H1 (cell line): ENCODE data around the gene EPB41L5. TPM values are rescaled to one million over a fixed set of nuclear protein-coding genes. Genes with fewer than 3 reads are reported as not detected.

Experiments
- CHD1 ChIP-seq: IDR thresholded peaks from 2 replicates; pipeline ENCODE4 v1.6.1; 2012; ENCODE audit warnings: low read depth, low read length, improper control_type of control experiment
- EGR1 ChIP-seq: IDR thresholded peaks from 2 replicates; pipeline ENCODE4 v1.6.1; 2011; ENCODE audit warnings: low read depth, low read length, borderline replicate concordance
- EZH2 ChIP-seq: fragments of 200-600 bp; sonication (generic); IDR thresholded peaks from 2 replicates; pipeline ENCODE4 v1.7.1; 2012; ENCODE audit warnings: low read depth, mild to moderate bottlenecking, moderate library complexity, low read length, inconsistent platforms; ENCODE audit not compliant: severe bottlenecking
- GTF2F1 ChIP-seq: IDR thresholded peaks from 2 replicates; pipeline ENCODE4 v1.6.1; 2012; ENCODE audit warnings: low read depth, low read length, improper control_type of control experiment, borderline replicate concordance
- SIRT6 ChIP-seq: IDR thresholded peaks from one replicate; pipeline ENCODE4 v1.7.1; 2012; ENCODE audit warnings: low read length, inconsistent platforms
- polyA plus RNA-seq, 7 experiments: library from polyadenylated mRNA; depleted of rRNA in 3 of 7; stranded (reverse) in 5 of 7; unstranded in 2 of 7; fragments of >200 nt in 5 of 7; fragments of 200-250 nt in 2 of 7; gene quantifications; 1 replicate in 5 of 7; 2 replicates in 1 of 7; 4 replicates in 1 of 7; pipeline versions ENCODE4 v1.2.1 to v1.2.3, GENCODE V29; 2011 to 2013; ENCODE audit warnings: missing spikeins in 2 of 7, mixed read lengths in 2 of 7
- total RNA-seq: library from RNA; stranded (reverse); fragmentation: NEBNext Ultra II Directional; extraction: Animal tissue kit (Norgen Biotek cat#: 25700); gene quantifications from 2 replicates; pipeline ENCODE4 v1.2.1, GENCODE V29; 2021
- TF ChIP-seq, protein P1 (sequence below): fragments of 300-600 bp; sonication (generic); IDR thresholded peaks from 2 replicates; pipeline ENCODE4 v1.7.1; 2012; ENCODE audit warnings: low read length, moderate library complexity, mild to moderate bottlenecking, inconsistent platforms; ENCODE audit not compliant: insufficient replicate concordance

EPB41L5 gene
- total and polyA plus RNA-seq, 2 of the 8 experiments (the other 6 are each of a cell fraction or from before 2014, with no cell fraction given), result 13.5 to 32.3 TPM

DNA sequence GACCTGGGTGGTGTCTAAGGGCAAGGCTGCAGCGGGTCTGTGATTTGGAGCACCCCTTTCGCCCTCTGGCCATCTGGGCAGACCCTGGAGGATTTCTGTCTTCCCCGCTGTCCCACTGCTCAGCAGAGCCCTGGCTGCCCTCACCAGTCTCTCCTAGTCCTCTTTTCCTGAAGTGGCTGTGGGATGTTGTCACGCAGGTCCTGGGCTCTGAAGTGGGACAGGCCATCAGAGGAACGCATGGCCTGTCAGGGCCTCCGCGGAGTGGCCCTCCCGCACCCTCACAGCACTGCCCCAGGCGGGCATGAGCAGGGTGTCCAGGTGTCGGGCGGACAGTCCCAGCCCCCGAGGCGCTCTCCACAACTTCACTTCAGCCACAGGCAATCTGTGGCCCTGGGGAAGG, 211.4 kb downstream of the EPB41L5 start (continued):
- TF ChIP-seq, protein P1, sequence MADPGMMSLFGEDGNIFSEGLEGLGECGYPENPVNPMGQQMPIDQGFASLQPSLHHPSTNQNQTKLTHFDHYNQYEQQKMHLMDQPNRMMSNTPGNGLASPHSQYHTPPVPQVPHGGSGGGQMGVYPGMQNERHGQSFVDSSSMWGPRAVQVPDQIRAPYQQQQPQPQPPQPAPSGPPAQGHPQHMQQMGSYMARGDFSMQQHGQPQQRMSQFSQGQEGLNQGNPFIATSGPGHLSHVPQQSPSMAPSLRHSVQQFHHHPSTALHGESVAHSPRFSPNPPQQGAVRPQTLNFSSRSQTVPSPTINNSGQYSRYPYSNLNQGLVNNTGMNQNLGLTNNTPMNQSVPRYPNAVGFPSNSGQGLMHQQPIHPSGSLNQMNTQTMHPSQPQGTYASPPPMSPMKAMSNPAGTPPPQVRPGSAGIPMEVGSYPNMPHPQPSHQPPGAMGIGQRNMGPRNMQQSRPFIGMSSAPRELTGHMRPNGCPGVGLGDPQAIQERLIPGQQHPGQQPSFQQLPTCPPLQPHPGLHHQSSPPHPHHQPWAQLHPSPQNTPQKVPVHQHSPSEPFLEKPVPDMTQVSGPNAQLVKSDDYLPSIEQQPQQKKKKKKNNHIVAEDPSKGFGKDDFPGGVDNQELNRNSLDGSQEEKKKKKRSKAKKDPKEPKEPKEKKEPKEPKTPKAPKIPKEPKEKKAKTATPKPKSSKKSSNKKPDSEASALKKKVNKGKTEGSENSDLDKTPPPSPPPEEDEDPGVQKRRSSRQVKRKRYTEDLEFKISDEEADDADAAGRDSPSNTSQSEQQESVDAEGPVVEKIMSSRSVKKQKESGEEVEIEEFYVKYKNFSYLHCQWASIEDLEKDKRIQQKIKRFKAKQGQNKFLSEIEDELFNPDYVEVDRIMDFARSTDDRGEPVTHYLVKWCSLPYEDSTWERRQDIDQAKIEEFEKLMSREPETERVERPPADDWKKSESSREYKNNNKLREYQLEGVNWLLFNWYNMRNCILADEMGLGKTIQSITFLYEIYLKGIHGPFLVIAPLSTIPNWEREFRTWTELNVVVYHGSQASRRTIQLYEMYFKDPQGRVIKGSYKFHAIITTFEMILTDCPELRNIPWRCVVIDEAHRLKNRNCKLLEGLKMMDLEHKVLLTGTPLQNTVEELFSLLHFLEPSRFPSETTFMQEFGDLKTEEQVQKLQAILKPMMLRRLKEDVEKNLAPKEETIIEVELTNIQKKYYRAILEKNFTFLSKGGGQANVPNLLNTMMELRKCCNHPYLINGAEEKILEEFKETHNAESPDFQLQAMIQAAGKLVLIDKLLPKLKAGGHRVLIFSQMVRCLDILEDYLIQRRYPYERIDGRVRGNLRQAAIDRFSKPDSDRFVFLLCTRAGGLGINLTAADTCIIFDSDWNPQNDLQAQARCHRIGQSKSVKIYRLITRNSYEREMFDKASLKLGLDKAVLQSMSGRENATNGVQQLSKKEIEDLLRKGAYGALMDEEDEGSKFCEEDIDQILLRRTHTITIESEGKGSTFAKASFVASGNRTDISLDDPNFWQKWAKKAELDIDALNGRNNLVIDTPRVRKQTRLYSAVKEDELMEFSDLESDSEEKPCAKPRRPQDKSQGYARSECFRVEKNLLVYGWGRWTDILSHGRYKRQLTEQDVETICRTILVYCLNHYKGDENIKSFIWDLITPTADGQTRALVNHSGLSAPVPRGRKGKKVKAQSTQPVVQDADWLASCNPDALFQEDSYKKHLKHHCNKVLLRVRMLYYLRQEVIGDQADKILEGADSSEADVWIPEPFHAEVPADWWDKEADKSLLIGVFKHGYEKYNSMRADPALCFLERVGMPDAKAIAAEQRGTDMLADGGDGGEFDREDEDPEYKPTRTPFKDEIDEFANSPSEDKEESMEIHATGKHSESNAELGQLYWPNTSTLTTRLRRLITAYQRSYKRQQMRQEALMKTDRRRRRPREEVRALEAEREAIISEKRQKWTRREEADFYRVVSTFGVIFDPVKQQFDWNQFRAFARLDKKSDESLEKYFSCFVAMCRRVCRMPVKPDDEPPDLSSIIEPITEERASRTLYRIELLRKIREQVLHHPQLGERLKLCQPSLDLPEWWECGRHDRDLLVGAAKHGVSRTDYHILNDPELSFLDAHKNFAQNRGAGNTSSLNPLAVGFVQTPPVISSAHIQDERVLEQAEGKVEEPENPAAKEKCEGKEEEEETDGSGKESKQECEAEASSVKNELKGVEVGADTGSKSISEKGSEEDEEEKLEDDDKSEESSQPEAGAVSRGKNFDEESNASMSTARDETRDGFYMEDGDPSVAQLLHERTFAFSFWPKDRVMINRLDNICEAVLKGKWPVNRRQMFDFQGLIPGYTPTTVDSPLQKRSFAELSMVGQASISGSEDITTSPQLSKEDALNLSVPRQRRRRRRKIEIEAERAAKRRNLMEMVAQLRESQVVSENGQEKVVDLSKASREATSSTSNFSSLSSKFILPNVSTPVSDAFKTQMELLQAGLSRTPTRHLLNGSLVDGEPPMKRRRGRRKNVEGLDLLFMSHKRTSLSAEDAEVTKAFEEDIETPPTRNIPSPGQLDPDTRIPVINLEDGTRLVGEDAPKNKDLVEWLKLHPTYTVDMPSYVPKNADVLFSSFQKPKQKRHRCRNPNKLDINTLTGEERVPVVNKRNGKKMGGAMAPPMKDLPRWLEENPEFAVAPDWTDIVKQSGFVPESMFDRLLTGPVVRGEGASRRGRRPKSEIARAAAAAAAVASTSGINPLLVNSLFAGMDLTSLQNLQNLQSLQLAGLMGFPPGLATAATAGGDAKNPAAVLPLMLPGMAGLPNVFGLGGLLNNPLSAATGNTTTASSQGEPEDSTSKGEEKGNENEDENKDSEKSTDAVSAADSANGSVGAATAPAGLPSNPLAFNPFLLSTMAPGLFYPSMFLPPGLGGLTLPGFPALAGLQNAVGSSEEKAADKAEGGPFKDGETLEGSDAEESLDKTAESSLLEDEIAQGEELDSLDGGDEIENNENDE, result no peak
- TF ChIP-seq EZH2, result peak; percentile 9
- TF ChIP-seq EGR1, result no peak
- no peak for TF ChIP-seq SIRT6
- TF ChIP-seq GTF2F1, result no peak
- TF ChIP-seq CHD1, result no peak
- TF ChIP-seq, all 59 proteins: peak for 1
